Panc1 (cell line): ENCODE results near the gene VIM. TPM values are rescaled to one million over a fixed set of nuclear protein-coding genes. Genes with fewer than 3 reads are reported as not detected.

Experiments
- ATAC-seq: fragments of 200-7000 bp; cut with Tn5 transposase; 2 replicates; pipeline ENCODE4 v1.9.1; 2020; ENCODE audit warnings: mild to moderate bottlenecking, moderate library complexity
- BruUV-seq: library from RNA; stranded (reverse); fragments of 400-500 nt; replicated peaks from 2 replicates; lab custom pipeline; 2021; lab: Mats Ljungman, UMichigan
- CTCF ChIA-PET: fragments of 300-600 bp; sonication (Branson Sonifier 250); formaldehyde crosslinking; loops from one replicate; lab custom pipeline; 2022; ENCODE audit warnings: antibody characterized with exemption; lab: Charles Lee
- POLR2A ChIA-PET: fragments of 300-600 bp; sonication (Branson Sonifier 250); formaldehyde crosslinking; loops from one replicate; lab custom pipeline; 2022; ENCODE audit warnings: antibody characterized with exemption; lab: Charles Lee
- DNase-seq: peaks from one replicate; pipeline ENCODE4 v3.0.0-alpha.2; 2010; ENCODE audit warnings: low read depth, low spot score
- H3K27ac ChIP-seq: 2 replicates; pipeline ENCODE4 v1.5.1; 2011; ENCODE audit warnings: mild to moderate bottlenecking, low read length, inconsistent platforms
- H3K27me3 ChIP-seq: fragments of 200-500 bp; sonication (Bioruptor generic); 2 replicates; pipeline ENCODE4 v1.6.0; 2014; ENCODE audit warnings: low read length, inconsistent platforms; ENCODE audit not compliant: control insufficient read depth, insufficient read depth
- H3K36me3 ChIP-seq: fragments of 200-500 bp; sonication (Bioruptor generic); 2 replicates; pipeline ENCODE4 v1.5.1; 2014; ENCODE audit warnings: inconsistent platforms, mild to moderate bottlenecking, low read length, moderate library complexity; ENCODE audit not compliant: control insufficient read depth, insufficient read depth
- H3K4me1 ChIP-seq: 2 replicates; pipeline ENCODE4 v1.5.1; 2011; ENCODE audit warnings: inconsistent platforms, mild to moderate bottlenecking, low read length, moderate library complexity; ENCODE audit not compliant: control insufficient read depth, insufficient read depth
- H3K4me3 ChIP-seq, 2 experiments: 2 replicates each; pipeline ENCODE4 v1.5.1; 2011 to 2012; ENCODE audit warnings: low read depth in 2 of 2, low read length in 2 of 2, mild to moderate bottlenecking in 2 of 2, inconsistent platforms in 1 of 2, moderate library complexity in 1 of 2
- H3K9me3 ChIP-seq: fragments of 200-500 bp; sonication (Bioruptor generic); 2 replicates; pipeline ENCODE4 v1.5.1; 2014; ENCODE audit warnings: low read depth, mild to moderate bottlenecking, inconsistent platforms, low read length, moderate library complexity; ENCODE audit not compliant: control insufficient read depth, insufficient read depth
- POLR2AphosphoS5 ChIP-seq: IDR thresholded peaks from 2 replicates; pipeline ENCODE4 v1.6.1; 2012; ENCODE audit warnings: mild to moderate bottlenecking, low read depth, low read length, moderate library complexity
- REST ChIP-seq, 2 experiments: IDR thresholded peaks; 2 replicates each; pipeline ENCODE4 v1.6.1; 2011 to 2012; ENCODE audit warnings: low read depth in 2 of 2, control low read depth in 1 of 2, low read length in 1 of 2, mild to moderate bottlenecking in 1 of 2, moderate library complexity in 1 of 2; ENCODE audit not compliant: insufficient read depth in 1 of 2
- SIN3A ChIP-seq: IDR thresholded peaks from 2 replicates; pipeline ENCODE4 v1.6.1; 2012; ENCODE audit warnings: low read depth, mild to moderate bottlenecking, low read length, moderate library complexity, borderline replicate concordance; ENCODE audit not compliant: insufficient read depth
- TCF7L2 ChIP-seq: IDR thresholded peaks from 2 replicates; pipeline ENCODE4 v1.6.1; 2011; ENCODE audit warnings: mild to moderate bottlenecking, low read depth, low read length, inconsistent platforms
- in situ Hi-C: cut with HindIII; loops from 2 replicates; pipeline ENCODE4 v1.10.0; 2016; ENCODE audit warnings: low sequenced_read_pairs, low pct_unique_long_range_greater_than_20kb
- intact Hi-C: fragments of 100-400 bp; cut with micrococcal nuclease; formaldehyde crosslinking; loops from one replicate; pipeline ENCODE4 v1.10.0; 2022; ENCODE audit not compliant: unreplicated experiment
- total RNA-seq: library from RNA; stranded (reverse); gene quantifications from one replicate; pipeline ENCODE4 v1.2.1, GENCODE V29; 2021; ENCODE audit not compliant: unreplicated experiment
- TF ChIP-seq, protein P1 (sequence below): fragments of 450-650 bp; IDR thresholded peaks from 2 replicates; pipeline ENCODE4 v1.5.1; 2017; ENCODE audit warnings: mild to moderate bottlenecking

Gene VIM
- total RNA-seq, 1 experiment from 2014 or later = 3,436 TPM

GRCh38 chr10:17240096-17240495 is 12.1 kb downstream of the VIM start:
- ChIA-PET POLR2A (no interaction called here), CTCF (no interaction called here)
- BruUV-seq = no TSS peak
- in situ Hi-C loops (no loop called here), intact Hi-C loops (no loop called here)
- ATAC-seq (no peak), DNase-seq (no peak)
- no peak overlapping the region for H3K27ac ChIP-seq
- peaks cover 22% of the 10 kb centered on the region for H3K36me3 ChIP-seq
- H3K9me3 ChIP-seq = no peaks in the 10 kb centered on the region
- peaks cover 30% of the 10 kb centered on the region for H3K4me1 ChIP-seq
- no peaks in the 10 kb centered on the region for H3K27me3 ChIP-seq
- TF ChIP-seq REST (IDR thresholded peaks at IDR 0.05; ENCODE audit: insufficient read depth in 1 of 2, low read depth in 2 of 2, low read length in 1 of 2) = no peak
- TF ChIP-seq, protein P1, sequence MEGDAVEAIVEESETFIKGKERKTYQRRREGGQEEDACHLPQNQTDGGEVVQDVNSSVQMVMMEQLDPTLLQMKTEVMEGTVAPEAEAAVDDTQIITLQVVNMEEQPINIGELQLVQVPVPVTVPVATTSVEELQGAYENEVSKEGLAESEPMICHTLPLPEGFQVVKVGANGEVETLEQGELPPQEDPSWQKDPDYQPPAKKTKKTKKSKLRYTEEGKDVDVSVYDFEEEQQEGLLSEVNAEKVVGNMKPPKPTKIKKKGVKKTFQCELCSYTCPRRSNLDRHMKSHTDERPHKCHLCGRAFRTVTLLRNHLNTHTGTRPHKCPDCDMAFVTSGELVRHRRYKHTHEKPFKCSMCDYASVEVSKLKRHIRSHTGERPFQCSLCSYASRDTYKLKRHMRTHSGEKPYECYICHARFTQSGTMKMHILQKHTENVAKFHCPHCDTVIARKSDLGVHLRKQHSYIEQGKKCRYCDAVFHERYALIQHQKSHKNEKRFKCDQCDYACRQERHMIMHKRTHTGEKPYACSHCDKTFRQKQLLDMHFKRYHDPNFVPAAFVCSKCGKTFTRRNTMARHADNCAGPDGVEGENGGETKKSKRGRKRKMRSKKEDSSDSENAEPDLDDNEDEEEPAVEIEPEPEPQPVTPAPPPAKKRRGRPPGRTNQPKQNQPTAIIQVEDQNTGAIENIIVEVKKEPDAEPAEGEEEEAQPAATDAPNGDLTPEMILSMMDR = no peak
- no peak overlapping the region for H3K4me3 ChIP-seq

- H3K27ac ChIP-seq = no peak overlapping the region
- H3K4me3 ChIP-seq = no peak overlapping the region
- no peak for ATAC-seq
- H3K4me1 ChIP-seq = peaks cover 26% of the 10 kb centered on the region
- CTCF ChIA-PET = no interaction called here
- DNase-seq = no peak
- no TSS peak for BruUV-seq
- in situ Hi-C loops = no loop called here
- TF ChIP-seq POLR2AphosphoS5 = no peak
- no peak for TF ChIP-seq TCF7L2
- TF ChIP-seq SIN3A = no peak
- TF ChIP-seq, protein P1 = no peak
- TF ChIP-seq REST (IDR thresholded peaks at IDR 0.05; ENCODE audit: insufficient read depth in 1 of 2, low read depth in 2 of 2, low read length in 1 of 2) = no peak
- POLR2A ChIA-PET = no interaction called here
- intact Hi-C loops = no loop called here
- no peaks in the 10 kb centered on the region for H3K27me3 ChIP-seq
- no peaks in the 10 kb centered on the region for H3K9me3 ChIP-seq
- peaks cover 20% of the 10 kb centered on the region for H3K36me3 ChIP-seq
These were observed 12.6 kb downstream of the VIM start for GRCh38 chr10:17240616-17241015.
